G401 (cell line): ENCODE data around the gene LRIG1. TPM values are rescaled to one million over a fixed set of nuclear protein-coding genes. Genes with fewer than 3 reads are reported as not detected.
A peak's percentile ranks its signal among the peaks of the same experiment; 100 is the strongest.

Experiments
- DNase-seq: peaks from one replicate; pipeline ENCODE4 v3.0.0-alpha.2; 2015; ENCODE audit warnings: low spot score
- in situ Hi-C: cut with HindIII; loops from 2 replicates; pipeline ENCODE4 v1.10.0; 2016; ENCODE audit warnings: low sequenced_read_pairs, mixed read lengths
- total RNA-seq: library from RNA; depleted of rRNA; stranded (reverse); fragments of >200 nt; shearing (Covaris generic); gene quantifications from 2 replicates; pipeline ENCODE4 v1.2.3, GENCODE V29; 2014

Gene LRIG1
- total RNA-seq, 1 experiment from 2014 or later, result 1.7 TPM

DNA sequence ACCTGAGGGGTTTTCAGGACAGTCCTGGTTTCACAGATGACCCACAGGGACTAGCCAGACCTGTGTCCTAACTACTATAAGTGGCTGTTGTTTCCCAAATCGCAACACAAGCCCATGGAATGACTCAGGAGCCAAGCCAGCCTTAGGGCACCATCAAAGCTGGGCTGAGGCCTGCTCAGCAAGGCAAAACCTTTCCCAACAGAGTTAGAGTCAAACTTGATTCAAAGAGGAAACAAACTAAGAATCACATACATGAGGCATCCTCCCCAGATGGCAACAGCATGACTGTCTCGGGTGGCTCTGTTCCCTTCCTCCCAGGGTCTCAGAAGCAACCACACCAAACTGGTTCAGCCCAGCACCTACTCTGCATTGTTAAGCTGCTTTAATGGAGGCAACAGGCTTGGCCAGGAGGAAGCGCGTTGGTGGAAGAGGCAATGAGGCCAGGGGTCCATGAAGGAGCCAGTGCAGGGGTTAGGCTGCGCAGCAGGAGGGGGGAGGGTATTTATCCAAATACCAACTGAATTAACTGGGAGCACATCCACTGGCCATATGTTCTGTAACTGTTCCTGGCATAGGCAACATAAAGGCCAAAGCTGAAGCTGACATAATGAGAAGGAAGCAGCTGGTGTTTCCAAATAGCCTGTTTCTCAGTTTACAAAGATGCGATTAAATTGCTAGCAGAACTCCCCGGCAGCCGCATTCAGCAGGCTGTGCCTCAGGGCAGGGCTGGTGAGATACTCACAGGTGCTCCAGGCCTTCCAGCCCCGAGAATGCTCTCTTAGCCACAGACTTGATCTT lies 102.4 kb downstream of the LRIG1 start:
- in situ Hi-C loops, result no loop called here
- peak; percentile 94 for DNase-seq

DNA sequence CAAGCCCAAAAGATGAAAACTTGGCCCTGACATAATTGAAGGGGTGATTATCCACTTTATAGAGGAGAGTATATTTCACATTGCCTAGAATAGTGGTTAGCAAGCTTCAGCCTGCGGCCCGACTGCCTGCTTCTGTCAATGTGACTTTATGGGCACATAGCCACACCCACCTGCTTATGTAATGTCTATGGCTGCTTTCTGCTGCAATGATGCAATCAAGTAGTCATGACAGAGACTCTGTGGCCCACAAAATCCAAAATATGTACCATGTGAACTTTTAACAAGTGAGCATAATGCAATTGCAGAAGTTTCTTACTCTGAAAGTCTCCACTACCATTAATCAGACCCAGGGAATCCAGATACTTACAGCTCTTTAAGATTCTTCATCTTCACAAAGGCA lies 103.1 kb downstream of the LRIG1 start:
- in situ Hi-C loops, result no loop called here
- DNase-seq, result no peak

DNA sequence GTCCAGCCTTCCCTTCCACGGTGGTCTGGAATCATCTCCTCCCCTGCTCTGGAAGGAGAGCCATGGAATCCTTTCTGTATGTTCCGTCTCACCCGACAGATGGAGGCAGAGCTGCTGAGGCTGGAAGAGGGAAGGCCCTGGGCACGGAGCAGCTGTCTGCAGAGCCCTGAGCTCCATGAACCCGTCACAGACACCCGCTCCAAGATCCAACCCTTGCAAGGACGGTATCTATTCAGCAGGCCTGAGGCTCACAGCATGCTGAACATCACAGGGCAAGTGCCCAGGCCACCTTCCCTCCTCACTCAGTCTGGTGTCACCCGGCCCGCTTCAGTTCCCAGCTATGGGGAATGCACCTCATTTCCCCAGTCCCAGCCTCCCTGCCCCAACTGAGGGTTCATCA lies 103.9 kb downstream of the LRIG1 start:
- no peak for DNase-seq
- in situ Hi-C loops, result no loop called here

DNA sequence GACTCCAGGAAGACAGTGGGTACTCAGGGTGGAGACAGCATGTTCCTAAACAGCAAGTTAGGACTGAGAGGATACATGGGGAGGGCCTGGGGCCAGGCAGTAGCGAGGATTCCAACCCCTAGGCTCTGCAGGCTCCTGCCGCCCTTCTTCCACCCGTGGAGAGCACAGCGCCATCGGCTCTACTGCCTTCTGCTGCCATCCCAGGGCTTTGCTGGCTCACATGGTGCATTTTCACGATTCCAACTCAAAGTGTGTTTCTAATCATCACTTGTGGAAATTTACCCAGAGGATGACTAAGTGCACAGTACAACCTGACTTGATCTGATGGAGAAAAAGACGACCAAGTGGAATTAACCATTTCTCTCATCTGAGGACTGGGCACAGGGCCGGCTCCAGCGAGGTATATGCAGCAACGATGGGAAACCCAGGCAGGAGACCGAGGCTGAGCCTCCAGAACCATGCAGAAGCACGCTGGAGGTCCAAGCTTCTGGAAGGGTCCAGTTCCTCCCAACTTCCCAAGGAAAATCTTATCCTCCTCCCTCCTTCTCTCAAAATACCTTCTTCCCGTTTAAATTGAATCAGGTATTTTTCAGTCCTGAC lies 104.6 kb downstream of the LRIG1 start:
- peak; percentile 44 for DNase-seq
- in situ Hi-C loops, result no loop called here

DNA sequence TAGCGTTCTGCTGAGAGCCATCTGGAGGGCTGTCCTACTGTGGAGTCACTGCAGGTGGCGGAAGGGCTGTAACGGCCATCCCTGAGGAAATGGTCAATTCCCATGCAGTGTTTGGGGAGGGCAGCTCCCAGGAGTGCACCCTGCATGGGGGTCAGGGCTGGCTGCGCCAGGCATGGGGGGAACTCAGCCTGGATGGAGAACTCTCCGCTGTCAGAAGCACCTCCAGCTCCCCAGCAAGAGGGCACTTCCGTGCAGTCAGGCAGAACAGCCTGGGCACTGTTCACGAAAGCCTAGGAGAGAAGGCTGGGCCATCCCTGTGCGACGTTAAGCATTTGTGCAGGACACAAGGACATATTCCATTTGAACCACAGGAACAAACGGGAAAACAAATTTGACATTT lies 105.2 kb downstream of the LRIG1 start:
- in situ Hi-C loops, result no loop called here
- DNase-seq, result peak; percentile 64

DNA sequence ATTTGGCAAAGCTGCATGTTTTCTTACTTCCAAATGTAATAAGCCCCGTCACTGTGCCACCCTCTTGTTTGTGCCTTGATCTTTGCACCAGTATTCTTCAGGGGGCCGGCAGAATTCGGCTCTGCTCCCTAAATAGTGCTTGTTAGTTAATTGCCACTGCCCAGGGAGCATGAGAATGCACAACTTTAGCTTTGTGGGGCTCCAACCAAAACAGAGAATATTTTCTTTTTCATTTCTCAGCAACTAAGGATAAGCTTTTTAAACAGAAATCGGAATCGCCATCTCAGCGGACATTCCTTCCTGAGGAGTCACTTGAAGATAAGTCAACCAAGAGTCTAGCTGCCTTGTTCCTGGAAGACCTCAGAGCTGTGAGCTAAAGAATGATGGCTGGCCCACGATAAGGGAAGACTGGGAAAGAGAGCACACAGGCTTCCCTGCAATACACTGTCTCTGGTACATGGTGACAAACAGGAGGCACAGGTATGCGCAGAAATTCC lies 106.0 kb downstream of the LRIG1 start:
- DNase-seq, result no peak
- in situ Hi-C loops, result no loop called here

DNA sequence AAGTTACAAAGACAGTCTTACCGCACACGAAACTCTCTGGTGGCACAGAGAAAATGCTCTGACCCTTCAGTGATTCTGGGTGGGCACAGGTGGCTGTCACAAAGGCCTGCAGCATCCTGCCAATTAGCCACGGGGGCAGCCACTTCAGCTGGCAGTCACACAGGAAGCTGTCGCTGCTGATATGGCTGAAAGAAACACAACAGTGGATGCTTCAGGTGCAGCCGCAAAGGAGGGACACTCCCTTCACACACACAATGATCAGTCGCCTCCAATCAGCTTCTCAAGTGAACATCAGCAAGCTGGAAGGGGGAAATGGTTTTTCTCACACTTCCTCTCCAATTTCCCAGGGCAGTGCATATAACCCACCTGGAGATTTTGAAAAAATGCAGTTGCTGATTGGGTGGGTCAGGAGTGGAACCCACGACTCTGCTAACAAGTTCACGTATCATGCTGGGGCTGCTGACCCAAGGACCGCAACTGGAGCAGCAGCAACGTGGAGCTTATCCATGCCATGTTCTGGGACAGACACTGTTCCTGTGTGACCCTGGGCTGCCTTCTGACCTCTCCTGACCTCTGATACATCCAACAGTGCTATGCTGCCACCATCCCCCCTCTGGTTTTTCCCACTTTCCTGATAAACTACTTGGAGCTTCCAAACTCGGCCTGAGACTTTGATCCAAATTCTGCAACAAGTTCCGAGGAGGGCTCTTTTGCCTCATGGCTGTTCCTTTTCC lies 106.6 kb downstream of the LRIG1 start:
- DNase-seq, result peak; percentile 59
- in situ Hi-C loops, result no loop called here

DNA sequence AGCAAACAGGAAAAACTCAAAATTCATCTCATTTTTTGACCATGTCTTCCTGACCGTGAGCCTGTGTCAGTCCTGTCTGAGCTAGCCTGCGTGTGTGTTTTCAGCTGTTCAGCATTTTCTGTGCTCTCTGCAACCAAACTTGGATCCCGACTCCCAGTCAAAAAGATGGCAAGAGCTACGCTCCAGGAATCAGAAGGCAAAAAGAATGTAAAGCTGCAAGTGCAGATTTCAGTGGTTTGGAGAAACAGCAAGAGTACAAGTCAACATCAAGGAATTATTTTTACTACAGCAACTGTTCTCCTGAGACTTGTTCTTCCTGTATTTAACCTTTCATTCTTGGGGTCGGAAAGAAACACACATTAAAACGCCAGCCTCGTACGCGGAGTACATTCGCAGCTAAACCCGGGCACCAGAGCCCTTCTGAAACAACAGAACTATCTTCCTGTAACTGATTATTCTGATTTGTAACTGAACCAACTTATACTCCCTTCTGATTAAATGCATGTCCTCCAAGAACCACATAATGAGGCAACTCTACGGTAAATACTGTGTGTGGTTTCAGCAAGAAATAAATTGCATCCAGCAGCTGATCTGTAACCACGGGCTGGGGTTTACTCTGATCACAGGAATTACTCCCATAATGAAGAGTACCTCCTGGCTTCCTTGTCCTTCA lies 107.4 kb downstream of the LRIG1 start:
- in situ Hi-C loops, result no loop called here
- no peak for DNase-seq

DNA sequence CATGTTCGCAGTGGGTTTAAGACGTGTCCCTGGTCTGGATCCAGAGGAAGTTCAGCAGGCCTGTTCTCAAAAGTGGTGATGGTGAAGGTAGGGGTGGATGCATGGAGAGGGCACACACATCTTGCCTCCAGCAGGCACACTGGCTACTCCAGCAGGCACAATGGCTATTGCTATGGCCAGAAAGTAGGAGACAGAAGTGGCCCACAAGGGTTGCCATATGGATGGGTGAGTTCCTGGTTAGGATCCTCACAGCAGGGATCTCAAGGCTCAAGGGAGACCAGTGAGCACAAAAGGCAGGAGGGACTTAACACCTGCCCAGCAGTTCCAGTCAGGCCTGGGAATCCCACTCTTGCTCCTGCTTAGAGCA lies 107.9 kb downstream of the LRIG1 start:
- in situ Hi-C loops, result no loop called here

DNA sequence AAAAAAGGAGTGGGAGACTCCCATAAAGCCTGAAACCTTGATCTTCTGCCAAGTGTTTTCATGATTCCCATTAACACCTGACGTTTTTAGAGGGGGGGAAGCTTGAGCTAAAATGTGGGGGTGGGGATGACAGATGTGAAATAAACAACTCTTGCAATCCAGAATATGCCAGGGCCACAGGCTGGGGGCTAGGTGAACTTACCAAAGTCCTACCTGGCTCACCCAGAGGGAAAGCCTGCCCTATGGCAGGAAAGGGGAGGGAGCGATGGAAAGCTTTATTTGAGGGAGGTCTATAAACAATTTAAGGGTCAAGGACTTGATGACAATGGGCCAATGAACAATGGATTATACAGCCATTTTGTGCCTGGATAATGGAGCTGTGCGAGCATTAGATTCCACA lies 108.3 kb downstream of the LRIG1 start:
- in situ Hi-C loops, result no loop called here
- no peak for DNase-seq

More for the DNA sequence above, 107.9 kb downstream of the LRIG1 start:
- DNase-seq, result no peak

DNA sequence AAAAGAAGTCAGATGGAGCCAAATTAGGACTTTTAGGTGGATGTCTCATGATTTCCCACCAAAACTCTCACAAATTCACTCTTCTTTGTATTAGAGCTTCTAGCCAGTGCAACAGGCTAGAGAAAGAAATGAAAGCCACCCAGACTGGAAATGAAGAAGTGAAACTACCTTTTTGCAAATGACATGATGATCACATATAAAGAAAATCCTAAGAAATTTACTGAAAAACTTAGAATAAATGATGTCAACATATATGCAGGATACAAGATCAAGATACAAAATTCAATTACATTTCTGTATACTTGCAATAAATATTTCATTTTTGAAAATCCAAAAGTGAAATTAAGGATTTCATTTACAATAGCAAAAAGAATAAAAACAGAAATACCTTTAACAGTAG lies 110.8 kb downstream of the LRIG1 start:
- in situ Hi-C loops, result no loop called here
- no peak for DNase-seq

DNA sequence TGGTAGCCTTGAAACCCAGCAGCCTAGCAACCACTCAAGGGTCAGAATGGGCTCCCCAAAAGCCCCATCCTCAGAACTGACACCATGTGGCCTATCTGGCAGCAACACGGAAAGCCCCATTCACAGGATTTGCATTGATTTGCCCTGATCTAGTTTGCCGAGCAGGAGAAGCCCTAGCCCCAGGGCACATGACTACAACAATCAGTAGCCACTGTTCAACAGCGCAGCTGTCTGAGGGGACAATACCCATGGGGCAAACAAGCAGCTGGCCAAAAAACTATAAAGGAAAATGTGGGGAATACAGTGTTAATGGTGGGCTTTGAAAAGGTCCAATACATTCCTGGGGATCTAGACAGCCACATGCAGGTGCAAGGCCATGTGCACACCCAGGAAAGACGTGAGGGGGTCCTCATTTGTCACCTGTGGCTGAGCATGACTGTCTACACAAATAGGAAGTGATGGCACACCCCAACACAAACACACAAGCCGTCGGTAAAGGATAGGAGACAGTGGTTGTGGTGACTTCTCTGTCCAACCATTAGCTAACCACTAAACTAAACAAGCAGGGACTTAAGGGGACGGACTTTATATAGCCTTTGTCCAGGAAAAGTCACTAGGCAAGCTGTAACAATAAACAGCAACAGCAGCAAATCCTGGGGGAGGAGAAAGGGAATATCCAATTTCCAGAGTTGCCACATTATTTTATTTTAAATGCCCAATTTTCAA lies 113.7 kb downstream of the LRIG1 start:
- in situ Hi-C loops, result no loop called here

DNA sequence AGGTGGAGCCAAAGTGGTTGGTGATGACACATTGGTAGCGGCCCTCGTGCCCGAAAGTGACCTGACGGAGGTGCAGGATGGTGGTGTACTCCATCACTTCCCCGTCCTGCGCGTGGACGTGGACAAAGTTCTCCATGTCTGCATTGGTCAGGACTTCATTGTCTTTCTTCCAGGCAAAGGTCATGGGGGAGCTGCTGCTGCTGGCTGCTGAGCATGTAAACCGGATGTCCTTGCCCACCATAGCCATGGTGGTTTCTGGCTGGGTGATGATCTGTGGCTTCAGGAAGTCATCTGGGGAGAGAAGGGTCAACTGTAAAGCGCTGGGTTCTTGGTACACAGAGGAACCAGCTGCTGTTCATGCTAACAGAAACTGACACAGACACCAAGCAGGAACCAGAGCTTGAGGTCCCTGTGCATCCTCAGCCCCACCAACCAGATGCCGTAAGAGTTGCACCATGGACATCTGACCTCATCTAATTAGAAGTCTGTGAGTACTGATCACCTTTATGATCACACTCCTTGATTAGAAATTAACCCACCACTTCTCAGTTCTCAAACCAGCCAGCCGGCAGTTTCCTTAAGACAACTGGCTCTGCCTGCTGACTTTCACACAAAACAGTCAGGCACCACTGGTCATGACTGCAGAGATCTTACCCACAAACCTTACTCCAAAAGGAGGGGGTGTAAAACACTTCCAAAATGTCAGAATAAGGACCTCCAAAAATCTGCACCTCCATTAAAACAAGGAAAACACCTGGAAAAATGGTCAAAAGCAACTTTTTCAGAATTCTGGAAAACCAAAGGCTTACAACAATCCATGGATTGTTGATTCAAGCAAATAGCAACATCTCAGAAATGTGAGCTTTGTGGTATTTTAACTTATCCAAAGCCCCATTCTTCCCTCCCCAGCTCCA lies 114.6 kb downstream of the LRIG1 start:
- DNase-seq, result no peak
- in situ Hi-C loops, result no loop called here

More for the DNA sequence above, 113.7 kb downstream of the LRIG1 start:
- DNase-seq, result no peak

DNA sequence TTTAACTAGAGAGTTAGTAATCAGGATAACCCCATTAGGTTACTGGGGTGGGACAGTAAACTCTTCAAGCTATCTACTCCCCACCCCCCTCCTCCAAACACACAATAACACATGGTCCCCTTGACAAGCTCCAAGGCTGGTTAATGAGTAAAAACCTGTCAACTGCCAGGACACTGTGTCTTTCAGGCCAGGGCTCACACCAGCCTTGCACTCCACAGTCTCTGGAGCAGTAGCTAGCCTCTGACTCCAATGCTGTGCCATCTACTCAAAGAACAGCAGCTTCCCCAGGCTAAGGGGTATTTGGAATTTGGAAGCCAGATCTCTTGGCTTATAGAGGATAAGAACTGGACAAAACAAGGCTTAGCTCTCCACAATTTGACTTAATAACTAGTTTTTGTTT lies 115.8 kb downstream of the LRIG1 start:
- in situ Hi-C loops, result no loop called here
- no peak for DNase-seq

DNA sequence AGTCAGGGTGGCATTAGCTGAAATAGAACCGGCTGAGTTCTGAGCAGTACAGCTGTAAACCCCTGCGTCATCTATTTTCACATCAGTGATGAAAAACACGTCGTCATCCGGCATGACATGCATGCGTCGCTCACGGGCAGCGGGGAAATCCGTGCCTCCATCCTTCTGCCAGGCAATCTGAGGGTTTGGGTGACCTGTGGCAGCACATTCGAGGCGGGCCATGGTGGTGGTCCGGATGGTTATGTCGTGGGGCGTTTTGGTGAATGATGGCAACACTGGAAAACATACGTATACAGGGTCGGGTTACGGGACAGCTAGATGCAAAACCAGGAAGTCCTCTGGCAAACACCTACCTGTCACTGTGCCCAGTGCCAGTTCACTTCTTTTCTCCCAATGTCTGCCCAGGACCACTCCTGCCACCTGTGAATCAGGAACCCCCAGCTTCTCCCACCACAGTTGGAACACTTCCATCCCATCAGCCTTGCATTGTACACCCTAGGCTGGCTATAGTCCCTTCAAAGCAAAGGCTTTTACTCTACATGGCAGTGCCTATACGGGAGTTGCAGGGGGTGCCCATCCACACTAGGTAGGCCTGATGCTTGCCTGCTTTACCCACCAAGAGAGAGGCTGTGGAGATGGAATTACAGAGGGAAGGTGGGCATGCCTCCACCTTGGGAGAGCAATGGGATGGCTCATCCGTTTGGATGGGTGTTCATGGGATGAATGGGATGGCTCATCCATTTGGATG lies 116.7 kb downstream of the LRIG1 start:
- no peak for DNase-seq
- in situ Hi-C loops, result no loop called here

DNA sequence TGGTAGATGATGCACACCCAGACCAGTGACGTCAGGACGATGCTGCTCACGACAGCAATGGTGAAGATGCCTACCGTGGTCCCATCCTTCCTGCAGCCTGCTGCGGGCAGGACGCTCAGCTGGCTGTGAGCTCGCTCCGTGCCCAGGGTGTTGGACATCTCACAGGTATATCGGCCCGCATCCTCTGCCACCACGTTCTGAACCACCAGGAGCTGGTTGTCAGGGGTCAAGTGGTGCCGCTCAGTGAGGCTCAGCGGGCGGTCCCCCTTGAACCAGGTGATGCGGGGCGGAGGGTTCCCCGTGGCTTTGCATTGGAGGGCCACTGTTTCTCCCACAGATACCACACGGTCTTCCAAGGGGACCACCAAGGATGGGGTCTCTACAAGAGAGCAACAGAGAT lies 117.8 kb downstream of the LRIG1 start:
- in situ Hi-C loops, result no loop called here

DNA sequence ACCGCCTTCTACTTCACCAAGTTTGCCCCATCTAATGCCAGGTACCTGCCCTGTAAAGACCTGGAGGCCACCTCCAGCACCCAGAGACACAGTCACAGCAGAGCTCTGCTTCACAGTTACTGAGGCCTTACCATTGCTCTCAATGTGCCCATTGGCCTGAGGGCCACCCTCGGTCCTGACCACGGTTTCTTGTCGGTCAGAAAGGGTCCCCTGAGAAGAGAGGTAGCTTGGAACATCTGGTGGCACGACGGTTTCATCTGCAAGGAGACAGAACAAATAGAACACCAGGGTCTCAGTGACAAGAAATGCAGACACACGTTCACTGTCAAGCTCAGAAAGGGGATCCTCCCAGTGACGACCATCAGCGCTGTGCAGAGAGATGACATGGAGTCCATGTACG lies 118.7 kb downstream of the LRIG1 start:
- no peak for DNase-seq
- in situ Hi-C loops, result no loop called here

More for the DNA sequence above, 117.8 kb downstream of the LRIG1 start:
- DNase-seq, result no peak
